T-helper 9 cell (primary cell): ENCODE results near the gene PITHD1.
"Not testable (repeated sequence)": the region's sequence is repeated elsewhere in the genome, so short reads cannot be mapped to it uniquely, and the experiment has no call there.

Experiments
- DNase-seq: peaks from one replicate; pipeline ENCODE4 v3.0.0-alpha.2; 2020
- total RNA-seq, 2 donors: gene quantifications; one replicate each; lab custom pipeline; 2026; lab: John Stamatoyannopoulos, UW

The PITHD1 gene
- total RNA-seq: 89.0 to 92.7 reads per million in 2 donors

- peak; percentile 70 for DNase-seq
These were observed at the start of gene PITHD1 for GRCh38 chr1:23777979-23778814. PITHD1 (plus strand) TSS chr1:23778418; CDS start chr1:23778516, 98 bp downstream.

GRCh38 chr1:23732363-23733224, 45.6 kb upstream of the PITHD1 start:
- DNase-seq: no peak

DNA sequence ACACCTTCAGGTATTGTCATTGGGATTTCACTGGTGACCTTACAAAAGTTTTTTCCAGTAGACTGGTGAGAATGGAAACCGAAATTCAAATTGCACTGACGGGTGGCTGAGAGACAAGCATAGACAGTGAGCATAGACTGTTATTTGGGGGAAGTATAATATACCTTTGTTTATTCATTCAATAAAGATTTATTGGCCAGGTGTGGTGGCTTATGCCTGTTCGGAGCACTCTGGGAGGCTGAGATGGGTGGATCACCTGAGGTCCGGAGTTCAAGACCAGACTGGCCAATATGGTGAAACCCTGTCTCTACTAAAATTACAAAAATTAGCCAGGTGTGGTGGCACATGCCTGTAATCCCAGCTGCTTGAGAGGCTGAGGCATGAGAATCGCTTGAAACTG, 44.9 kb upstream of the PITHD1 start:
- DNase-seq: not testable (repeated sequence)

DNA sequence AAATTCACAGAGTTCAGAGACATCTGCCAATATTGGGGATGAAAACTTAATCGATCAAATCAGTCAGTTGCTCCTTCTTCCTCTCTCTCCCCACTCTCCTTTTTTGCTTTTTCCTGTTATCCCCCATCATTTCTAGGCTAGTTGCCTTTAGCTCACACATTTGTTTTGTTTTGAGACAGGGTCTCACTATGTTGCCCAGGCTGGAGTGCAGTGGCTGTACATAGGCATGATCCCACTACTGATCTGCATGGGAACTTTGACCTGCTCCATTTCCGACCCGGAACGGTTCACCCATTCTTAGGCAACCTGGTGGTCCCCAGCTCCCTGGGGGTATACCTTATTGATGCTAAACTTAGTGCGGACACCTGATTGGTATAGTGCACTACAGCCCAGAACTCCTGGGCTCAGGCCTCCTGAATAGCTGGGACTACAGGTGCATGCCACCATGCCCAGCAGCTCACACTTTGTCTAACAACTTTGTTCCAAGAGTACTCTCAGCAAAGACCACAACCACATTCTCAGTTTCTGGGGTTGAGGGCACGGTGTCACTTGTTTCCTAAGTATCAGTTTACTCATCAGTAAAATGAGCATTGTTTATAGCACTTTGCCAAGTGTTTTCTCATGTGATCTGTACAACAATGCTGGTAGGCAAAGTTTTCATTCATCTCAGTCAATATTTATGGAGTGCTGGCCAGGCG, 41.6 kb upstream of the PITHD1 start:
- DNase-seq: no peak

DNA sequence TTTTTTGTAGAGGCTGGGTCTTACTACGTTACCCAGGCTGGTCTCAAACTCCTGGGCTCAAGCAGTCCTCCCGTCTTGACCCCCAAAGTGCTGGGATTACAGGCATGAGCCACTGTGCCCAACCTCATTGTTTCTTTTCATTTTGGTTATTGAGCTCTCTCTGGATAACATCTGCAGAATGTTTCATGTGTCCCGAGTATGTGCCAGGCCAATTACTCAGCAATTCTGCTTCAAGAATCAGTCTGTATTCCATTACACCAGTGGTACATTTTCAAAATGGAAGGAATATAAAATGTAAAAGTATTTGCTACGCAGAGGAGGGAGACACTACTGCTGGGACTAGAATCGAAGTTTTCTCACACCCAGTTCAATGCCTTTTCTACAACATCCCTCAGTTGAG, 36.6 kb upstream of the PITHD1 start:
- DNase-seq: no peak

- no peak for DNase-seq
These were observed 35.4 kb upstream of the PITHD1 start for GRCh38 chr1:23742670-23743286.

DNA sequence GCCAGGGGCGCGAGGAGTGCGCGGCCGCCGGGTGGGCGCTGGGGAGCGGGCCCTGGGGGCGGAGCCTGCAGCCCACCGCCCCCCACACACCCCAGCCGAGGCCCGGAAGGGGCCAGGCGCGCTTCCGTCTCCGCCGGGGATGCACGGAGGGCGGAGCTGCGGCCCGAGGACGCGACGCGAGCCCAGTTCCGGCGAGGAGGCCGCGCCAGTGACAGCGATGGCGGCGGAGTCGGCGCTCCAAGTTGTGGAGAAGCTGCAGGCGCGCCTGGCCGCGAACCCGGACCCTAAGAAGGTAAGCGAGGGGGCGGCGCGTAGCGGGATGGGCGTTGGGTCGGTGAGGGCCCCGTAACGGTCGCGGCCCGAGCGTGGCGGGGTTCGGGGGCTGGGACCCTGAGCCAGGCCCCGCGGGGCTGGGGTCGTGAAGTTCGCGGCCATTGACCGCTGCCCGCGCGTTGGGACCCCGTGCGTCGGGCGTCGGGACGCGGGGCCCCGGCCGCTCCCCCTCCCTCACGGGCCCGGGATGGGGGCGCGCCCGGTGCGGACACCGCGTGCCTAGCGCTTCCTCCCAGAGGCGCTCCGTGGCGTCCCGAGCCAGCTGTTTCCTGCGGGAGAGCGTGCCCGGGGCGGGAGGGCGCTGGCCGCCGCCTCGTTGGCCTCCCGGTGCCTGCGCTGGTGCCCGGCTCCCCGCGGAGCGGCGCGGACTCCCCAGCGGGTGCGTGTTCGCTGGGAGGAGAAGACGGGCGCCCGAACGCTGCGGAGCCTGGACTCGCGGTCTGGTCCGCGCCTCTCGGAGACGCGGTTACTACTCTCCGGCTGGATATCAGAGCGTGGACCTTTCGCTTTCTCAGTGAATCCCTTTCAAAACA, 34.7 kb upstream of the PITHD1 start, which contains the start of gene ELOA:
Gene ELOA, plus strand, starts transcription at position 185 of the 866 bp plus-strand sequence. Its CDS starts 33 bp downstream, at position 218.
- peak; percentile 62 for DNase-seq

GRCh38 chr1:23745515-23745914, 32.7 kb upstream of the PITHD1 start:
- DNase-seq: no peak

DNA sequence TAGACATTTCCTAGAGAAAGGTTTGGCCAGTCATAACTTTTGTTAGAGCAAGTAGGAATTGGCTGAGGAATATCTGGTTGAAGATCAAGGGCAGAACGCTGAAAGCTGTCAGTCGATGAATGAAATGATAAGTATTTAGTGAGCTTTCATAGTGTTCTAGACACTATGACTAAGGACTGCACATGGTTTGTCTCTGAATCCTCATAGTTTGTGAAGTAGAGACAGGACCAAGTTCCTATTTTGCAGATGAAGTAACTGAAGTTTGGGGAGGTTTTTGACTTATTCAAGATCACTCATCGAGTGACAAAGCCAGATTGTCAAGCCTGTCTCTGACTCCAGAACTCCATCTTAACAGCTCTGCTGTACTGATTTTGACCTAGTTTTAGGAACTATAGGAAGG, 30.2 kb upstream of the PITHD1 start:
- no peak for DNase-seq

GRCh38 chr1:23751050-23751814, 27.0 kb upstream of the PITHD1 start:
- no peak for DNase-seq

- DNase-seq: no peak
These were observed 26.4 kb upstream of the PITHD1 start for GRCh38 chr1:23751815-23752200.

DNA sequence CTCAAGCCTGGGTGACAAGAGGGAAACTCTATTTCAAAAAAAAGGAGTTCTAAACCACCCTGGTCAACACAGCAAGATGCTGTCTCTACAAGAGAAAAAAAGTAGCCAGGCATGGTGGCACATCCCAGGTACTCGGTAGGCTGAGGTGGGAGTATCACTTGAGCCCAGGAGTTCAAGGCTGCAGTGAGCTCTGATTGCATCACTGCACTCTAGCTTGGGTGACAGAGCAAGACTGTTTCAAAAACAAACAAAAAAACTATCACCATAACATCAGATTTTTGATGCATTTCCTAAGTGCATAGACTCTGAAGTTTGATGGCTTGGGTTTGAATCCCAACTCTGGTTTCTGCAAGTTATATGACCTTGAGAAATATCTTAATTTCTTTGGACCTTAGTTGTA, 25.3 kb upstream of the PITHD1 start:
- DNase-seq: no peak

DNA sequence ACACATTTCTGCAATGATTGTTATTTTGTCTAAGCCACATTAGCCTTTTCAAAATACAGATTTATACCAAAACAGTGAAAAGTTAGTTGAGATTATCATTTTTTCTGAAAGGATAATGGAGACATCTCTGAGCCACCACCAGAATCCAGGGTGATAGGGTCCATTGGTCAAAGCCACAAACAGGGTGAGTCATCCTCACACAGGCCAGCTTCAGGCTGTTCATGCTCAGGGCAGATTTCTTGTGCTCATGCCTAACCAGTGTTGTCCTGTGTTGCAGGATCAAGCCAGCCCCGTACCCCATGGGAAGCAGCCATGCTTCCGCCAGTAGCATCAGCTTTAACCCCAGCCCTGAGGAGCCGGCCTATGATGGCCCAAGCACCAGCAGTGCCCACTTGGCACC, 21.5 kb upstream of the PITHD1 start:
- no peak for DNase-seq

- no peak for DNase-seq
These were observed 20.4 kb upstream of the PITHD1 start for GRCh38 chr1:23757812-23758211.

GRCh38 chr1:23759277-23759676, 18.9 kb upstream of the PITHD1 start:
- no peak for DNase-seq

- DNase-seq: no peak
These were observed 15.1 kb upstream of the PITHD1 start for GRCh38 chr1:23763041-23763577.

- DNase-seq: no peak
These were observed 9.5 kb upstream of the PITHD1 start for GRCh38 chr1:23768733-23769132.

DNA sequence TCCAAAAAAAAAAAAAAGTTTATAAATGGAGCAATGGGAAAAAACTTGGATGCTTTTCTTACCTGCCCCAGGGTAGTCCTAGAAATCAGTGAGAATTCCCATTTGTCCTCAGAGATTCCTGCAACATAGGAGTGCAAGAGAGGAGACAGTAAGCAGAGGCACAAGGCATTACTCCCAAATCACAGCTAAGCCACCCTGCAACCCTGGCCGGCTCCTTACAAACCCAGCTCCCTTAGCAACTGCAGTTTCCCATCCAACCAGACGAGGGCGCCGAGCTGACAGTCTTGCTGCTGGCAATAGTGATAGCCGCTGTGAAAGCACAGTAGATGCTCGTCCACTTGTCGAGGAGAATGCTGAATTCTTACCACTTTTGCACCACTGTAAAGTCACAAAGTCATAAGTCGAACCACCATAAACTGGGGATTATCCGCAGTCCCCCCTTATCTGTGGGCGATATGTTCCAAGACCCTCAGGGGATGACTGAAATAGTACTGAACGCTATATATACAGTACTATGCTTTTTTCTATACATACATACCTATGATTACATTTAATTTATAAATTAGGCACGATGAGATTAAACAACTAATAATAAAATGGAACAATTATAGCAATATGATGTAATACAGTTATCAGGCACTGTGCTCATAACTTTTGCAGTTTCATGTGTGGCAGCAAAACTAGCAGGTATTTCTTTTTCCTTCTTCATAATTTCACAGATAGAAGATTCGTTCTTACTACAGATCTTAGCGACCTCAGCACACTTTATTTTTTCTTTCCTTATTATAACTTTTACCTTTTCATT, 6.0 kb upstream of the PITHD1 start:
- DNase-seq: peak; percentile 86

DNA sequence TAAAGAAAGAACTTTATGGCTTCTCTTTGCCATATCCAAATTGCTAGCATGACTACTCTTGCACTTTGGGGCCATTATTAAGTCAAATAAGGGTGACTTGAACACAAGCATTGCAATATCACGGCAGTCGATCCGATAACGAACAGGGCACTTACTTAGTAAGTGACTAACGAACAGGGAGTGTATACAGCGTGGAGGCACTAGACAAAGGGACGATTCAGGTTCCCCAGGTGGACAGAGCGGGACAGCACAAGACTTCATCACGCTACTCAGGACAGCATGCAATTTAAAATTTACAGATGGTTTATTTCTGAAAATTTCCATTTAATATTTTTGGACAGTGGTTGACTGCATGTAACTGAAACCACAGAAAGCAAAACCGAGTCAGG, 5.4 kb upstream of the PITHD1 start:
- DNase-seq: no peak
